SK-N-SH (cell line): Measurements from ENCODE around the gene CHD2.

Experiments used
- FOSL2 ChIP-seq: IDR thresholded peaks from 2 replicates; pipeline ENCODE4 v1.4.0; 2012; ENCODE audit warnings: low read depth, mild to moderate bottlenecking, moderate library complexity, borderline replicate concordance
- FOXJ3 ChIP-seq: sonication (generic); formaldehyde crosslinking; IDR thresholded peaks from 2 replicates; pipeline ENCODE4 v1.5.1; 2020; ENCODE audit warnings: mild to moderate bottlenecking, missing genetic modification reagents
- FOXM1 ChIP-seq: IDR thresholded peaks from 2 replicates; pipeline ENCODE4 v1.4.0; 2012; ENCODE audit warnings: low read depth, mild to moderate bottlenecking
- GATA2 ChIP-seq: sonication (generic); formaldehyde crosslinking; IDR thresholded peaks from 2 replicates; pipeline ENCODE4 v1.5.0; 2020; ENCODE audit warnings: mild to moderate bottlenecking, missing genetic modification reagents
- JUND ChIP-seq: IDR thresholded peaks from 2 replicates; pipeline ENCODE4 v1.4.0; 2012
- MAX ChIP-seq: IDR thresholded peaks from 2 replicates; pipeline ENCODE4 v1.4.0; 2012; ENCODE audit warnings: low read depth
- MXI1 ChIP-seq: IDR thresholded peaks from 2 replicates; pipeline ENCODE4 v1.6.1; 2012; ENCODE audit warnings: mild to moderate bottlenecking, low read depth, low read length, improper control_type of control experiment
- POLR2AphosphoS5 ChIP-seq: IDR thresholded peaks from 2 replicates; pipeline ENCODE4 v1.6.1; 2012; ENCODE audit warnings: low read depth, low read length
- RXRA ChIP-seq: IDR thresholded peaks from 2 replicates; pipeline ENCODE4 v1.4.0; 2012; ENCODE audit warnings: low read depth, mild to moderate bottlenecking, borderline replicate concordance
- TAF1 ChIP-seq: IDR thresholded peaks from 2 replicates; pipeline ENCODE4 v1.6.1; 2012; ENCODE audit warnings: low read depth, mild to moderate bottlenecking, low read length, moderate library complexity, borderline replicate concordance
- USF1 ChIP-seq: IDR thresholded peaks from 2 replicates; pipeline ENCODE4 v1.4.0; 2012; ENCODE audit warnings: low read depth, borderline replicate concordance
- TF ChIP-seq, protein P1 (sequence below): fragments of 200-600 bp; sonication (generic); IDR thresholded peaks from 2 replicates; pipeline ENCODE4 v1.6.1; 2017; ENCODE audit warnings: antibody characterized with exemption, mild to moderate bottlenecking, moderate library complexity

DNA sequence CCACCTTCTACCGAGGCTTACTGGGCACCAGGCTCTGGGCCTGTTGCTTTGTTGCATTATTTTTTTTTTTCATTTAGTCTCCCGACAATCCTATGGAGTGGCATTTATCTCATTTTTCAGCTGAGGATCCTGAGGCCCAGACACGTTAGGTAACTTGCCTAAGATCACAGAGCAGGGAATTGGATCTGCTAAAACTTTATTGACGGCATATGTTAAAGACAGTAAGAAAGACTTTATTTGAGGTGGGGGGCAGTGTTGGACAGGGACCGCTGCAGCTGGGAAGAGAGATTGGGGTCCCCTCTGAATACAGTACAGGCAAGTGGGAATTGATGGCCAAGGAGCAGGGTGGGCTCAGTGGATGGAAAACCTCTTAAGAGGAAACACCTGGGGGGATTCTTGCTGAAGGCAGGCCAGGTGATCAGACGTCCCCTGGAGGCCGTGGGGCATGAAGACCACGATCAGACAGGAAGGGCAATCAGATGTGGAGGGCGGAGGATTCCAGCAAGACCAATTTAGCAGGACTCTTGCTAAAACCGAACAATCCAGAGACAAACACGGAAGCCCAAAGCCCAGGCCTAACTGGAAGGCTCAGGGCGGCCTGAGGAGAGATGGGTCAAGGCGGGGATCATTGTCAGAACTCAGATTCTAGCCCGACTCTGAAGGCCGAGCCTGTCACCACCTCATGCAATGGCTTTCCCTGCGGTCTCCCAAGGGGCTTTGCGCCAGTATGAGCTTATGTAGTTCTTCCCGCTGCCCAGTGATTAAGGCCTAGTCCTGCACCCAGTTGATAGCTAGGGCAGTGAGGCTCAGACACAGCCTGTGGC is 135.2 kb downstream of the CHD2 start:
- TF ChIP-seq, protein P1, sequence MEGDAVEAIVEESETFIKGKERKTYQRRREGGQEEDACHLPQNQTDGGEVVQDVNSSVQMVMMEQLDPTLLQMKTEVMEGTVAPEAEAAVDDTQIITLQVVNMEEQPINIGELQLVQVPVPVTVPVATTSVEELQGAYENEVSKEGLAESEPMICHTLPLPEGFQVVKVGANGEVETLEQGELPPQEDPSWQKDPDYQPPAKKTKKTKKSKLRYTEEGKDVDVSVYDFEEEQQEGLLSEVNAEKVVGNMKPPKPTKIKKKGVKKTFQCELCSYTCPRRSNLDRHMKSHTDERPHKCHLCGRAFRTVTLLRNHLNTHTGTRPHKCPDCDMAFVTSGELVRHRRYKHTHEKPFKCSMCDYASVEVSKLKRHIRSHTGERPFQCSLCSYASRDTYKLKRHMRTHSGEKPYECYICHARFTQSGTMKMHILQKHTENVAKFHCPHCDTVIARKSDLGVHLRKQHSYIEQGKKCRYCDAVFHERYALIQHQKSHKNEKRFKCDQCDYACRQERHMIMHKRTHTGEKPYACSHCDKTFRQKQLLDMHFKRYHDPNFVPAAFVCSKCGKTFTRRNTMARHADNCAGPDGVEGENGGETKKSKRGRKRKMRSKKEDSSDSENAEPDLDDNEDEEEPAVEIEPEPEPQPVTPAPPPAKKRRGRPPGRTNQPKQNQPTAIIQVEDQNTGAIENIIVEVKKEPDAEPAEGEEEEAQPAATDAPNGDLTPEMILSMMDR, result no peak
- TF ChIP-seq JUND (no peak), USF1 (no peak), MAX (no peak), MXI1 (no peak), FOXJ3 (CRISPR knock-in tag) (no peak), FOXM1 (no peak), POLR2AphosphoS5 (no peak), GATA2 (CRISPR knock-in tag) (no peak), FOSL2 (no peak), TAF1 (no peak), RXRA (no peak)
